Measurements from ENCODE around the gene EYA3. TPM values are rescaled to one million over a fixed set of nuclear protein-coding genes. Genes with fewer than 3 reads are reported as not detected.

The EYA3 gene
- total RNA-seq, 1 donor from 2014 or later = 22.1 TPM

DNA sequence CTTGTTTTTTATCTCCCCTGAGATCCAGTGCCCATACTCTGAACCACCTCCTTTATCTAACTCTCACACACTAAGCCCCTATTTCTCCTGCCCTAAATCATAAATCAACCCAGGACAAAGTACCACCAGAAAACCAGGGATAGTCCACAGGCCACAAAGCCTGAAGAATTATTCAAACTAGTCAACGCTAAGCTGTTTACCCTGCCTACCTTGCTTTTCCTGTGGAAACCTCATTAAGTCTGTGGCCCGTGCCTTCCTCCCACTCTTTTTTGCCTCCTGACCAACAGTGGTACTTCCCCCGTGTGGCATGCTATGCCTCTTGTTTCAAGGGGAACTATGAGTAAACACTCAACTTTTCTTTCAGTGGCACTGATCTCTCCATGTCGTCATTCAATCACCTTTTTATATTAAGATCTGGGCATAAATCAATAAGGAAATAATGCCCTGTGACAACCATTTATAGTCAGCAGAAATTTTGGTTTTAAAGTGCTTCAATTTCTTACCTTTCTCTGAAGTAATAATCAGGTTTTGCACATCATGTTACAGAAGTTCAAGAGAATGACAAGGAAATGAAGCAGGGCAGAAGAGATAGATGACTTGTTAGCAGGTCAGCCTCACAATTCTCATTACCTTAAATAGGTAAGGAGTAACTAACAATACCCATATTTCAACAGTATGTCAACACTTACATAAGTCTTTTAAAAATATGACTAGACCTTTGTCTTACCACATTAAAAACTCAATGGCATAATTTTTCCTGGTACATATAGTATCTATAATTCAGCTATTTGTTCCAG, 32.1 kb downstream of the EYA3 start:
- no peak overlapping the region for H3K9ac ChIP-seq (ENCODE audit: low read length)
- Mint-ChIP-seq H3K9me3 (ENCODE audit: unreplicated experiment) (no peaks in the 10 kb centered on the region), H3K4me3 (ENCODE audit: unreplicated experiment) (no peak overlapping the region), H3K27me3 (ENCODE audit: low read depth, unreplicated experiment) (no peaks in the 10 kb centered on the region), H3K27ac (ENCODE audit: unreplicated experiment) (no peak overlapping the region), H3K36me3 (ENCODE audit: low read depth, unreplicated experiment) (no peaks in the 10 kb centered on the region), H3K4me1 (ENCODE audit: low read depth, unreplicated experiment) (peaks cover 10% of the 10 kb centered on the region)
- no peaks in the 10 kb centered on the region for H3K9me3 ChIP-seq (ENCODE audit: insufficient read depth, low read depth, low read length)
- peaks cover 6% of the 10 kb centered on the region for H4K20me1 ChIP-seq (ENCODE audit: insufficient read depth, low read length)
- no peaks in the 10 kb centered on the region for H3K36me3 ChIP-seq (ENCODE audit: insufficient read depth, low read length)
- no peak overlapping the region for H3K4me2 ChIP-seq (ENCODE audit: low read length)
- DNase-seq (ENCODE audit: low read depth) = peak; percentile 12
- no peak overlapping the region for H3K4me3 ChIP-seq (ENCODE audit: insufficient read depth, low read depth, low read length)
- peaks cover 32% of the 10 kb centered on the region for H3K79me2 ChIP-seq (ENCODE audit: insufficient read depth, low read length)
- no peak overlapping the region for H2AFZ ChIP-seq (ENCODE audit: low read depth, low read length)
- no peaks in the 10 kb centered on the region for H3K27me3 ChIP-seq (ENCODE audit: insufficient read depth, low read length)
- no peaks in the 10 kb centered on the region for H3K4me1 ChIP-seq (ENCODE audit: insufficient read depth, low read length)
- no peak for FAIRE-seq
- no peak overlapping the region for H3K27ac ChIP-seq (ENCODE audit: low read depth, low read length)
- TF ChIP-seq, protein P1, sequence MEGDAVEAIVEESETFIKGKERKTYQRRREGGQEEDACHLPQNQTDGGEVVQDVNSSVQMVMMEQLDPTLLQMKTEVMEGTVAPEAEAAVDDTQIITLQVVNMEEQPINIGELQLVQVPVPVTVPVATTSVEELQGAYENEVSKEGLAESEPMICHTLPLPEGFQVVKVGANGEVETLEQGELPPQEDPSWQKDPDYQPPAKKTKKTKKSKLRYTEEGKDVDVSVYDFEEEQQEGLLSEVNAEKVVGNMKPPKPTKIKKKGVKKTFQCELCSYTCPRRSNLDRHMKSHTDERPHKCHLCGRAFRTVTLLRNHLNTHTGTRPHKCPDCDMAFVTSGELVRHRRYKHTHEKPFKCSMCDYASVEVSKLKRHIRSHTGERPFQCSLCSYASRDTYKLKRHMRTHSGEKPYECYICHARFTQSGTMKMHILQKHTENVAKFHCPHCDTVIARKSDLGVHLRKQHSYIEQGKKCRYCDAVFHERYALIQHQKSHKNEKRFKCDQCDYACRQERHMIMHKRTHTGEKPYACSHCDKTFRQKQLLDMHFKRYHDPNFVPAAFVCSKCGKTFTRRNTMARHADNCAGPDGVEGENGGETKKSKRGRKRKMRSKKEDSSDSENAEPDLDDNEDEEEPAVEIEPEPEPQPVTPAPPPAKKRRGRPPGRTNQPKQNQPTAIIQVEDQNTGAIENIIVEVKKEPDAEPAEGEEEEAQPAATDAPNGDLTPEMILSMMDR (IDR thresholded peaks at IDR 0.05; ENCODE audit: insufficient read depth, low read depth, low read length) = no peak
- no peak for TF ChIP-seq EZH2 (IDR thresholded peaks at IDR 0.05; ENCODE audit: insufficient read depth, low read length)

DNA sequence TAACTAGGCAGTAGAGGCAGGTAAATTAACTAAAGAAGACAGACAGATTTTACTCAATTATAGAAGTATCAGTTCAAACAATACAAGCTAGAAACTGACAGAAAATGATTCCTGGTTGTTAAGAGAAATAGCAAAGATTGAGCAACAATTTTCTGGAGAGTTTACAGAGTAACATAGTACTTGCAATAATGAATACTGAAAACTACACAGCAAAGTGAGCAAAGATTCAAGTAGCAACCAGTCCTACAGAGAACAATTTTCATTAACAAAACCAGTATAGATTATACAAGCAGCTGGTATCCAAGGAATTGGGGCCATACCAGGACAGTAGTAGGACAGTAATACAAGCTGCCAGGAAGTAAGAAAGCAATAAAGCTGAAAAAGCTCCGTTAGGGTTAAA, 37.6 kb downstream of the EYA3 start:
- peaks cover 11% of the 10 kb centered on the region for H3K4me1 Mint-ChIP-seq (ENCODE audit: low read depth, unreplicated experiment)
- TF ChIP-seq, protein P1 (IDR thresholded peaks at IDR 0.05; ENCODE audit: insufficient read depth, low read depth, low read length) = no peak
- no peak for TF ChIP-seq EZH2 (IDR thresholded peaks at IDR 0.05; ENCODE audit: insufficient read depth, low read length)
- Histone ChIP-seq H3K9me3 (ENCODE audit: insufficient read depth, low read depth, low read length) (no peaks in the 10 kb centered on the region), H3K4me1 (ENCODE audit: insufficient read depth, low read length) (no peaks in the 10 kb centered on the region), H3K36me3 (ENCODE audit: insufficient read depth, low read length) (peaks cover 4% of the 10 kb centered on the region), H2AFZ (ENCODE audit: low read depth, low read length) (no peak overlapping the region), H3K27ac (ENCODE audit: low read depth, low read length) (no peak overlapping the region), H4K20me1 (ENCODE audit: insufficient read depth, low read length) (no peaks in the 10 kb centered on the region), H3K4me2 (ENCODE audit: low read length) (no peak overlapping the region), H3K9ac (ENCODE audit: low read length) (no peak overlapping the region), H3K27me3 (ENCODE audit: insufficient read depth, low read length) (no peaks in the 10 kb centered on the region), H3K4me3 (ENCODE audit: insufficient read depth, low read depth, low read length) (no peak overlapping the region), H3K79me2 (ENCODE audit: insufficient read depth, low read length) (no peaks in the 10 kb centered on the region)
- no peaks in the 10 kb centered on the region for H3K9me3 Mint-ChIP-seq (ENCODE audit: unreplicated experiment)
- H3K36me3 Mint-ChIP-seq (ENCODE audit: low read depth, unreplicated experiment) = peaks cover 9% of the 10 kb centered on the region
- FAIRE-seq (no peak), DNase-seq (ENCODE audit: low read depth) (no peak)
- H3K27ac Mint-ChIP-seq (ENCODE audit: unreplicated experiment) = no peak overlapping the region
- H3K27me3 Mint-ChIP-seq (ENCODE audit: low read depth, unreplicated experiment) = no peaks in the 10 kb centered on the region
- no peak overlapping the region for H3K4me3 Mint-ChIP-seq (ENCODE audit: unreplicated experiment)

DNA sequence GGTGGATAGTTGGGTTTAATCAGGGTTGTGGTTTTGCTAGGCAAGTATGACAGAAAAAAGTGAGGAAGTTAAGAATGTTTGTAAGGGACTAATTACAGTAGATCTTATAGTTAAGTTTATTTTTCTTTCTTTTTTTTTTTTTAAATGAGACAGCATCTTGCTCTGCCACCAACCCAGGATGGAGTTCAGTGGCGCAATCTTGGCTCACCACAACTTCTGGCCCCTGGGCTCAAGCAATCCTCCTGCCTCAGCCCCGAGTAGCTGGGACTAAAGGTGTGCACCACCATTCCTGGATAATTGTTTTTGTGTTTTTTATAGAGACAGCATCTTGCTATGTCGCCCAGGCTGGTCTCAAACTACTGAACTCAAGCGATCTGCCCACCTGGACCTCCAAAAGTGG, 41.7 kb downstream of the EYA3 start:
- no peak overlapping the region for H3K27ac Mint-ChIP-seq (ENCODE audit: unreplicated experiment)
- TF ChIP-seq EZH2 (IDR thresholded peaks at IDR 0.05; ENCODE audit: insufficient read depth, low read length) = no peak
- TF ChIP-seq, protein P1 (IDR thresholded peaks at IDR 0.05; ENCODE audit: insufficient read depth, low read depth, low read length) = no peak
- Histone ChIP-seq H3K4me3 (ENCODE audit: insufficient read depth, low read depth, low read length) (no peak overlapping the region), H3K9ac (ENCODE audit: low read length) (no peak overlapping the region), H3K9me3 (ENCODE audit: insufficient read depth, low read depth, low read length) (no peaks in the 10 kb centered on the region), H3K27ac (ENCODE audit: low read depth, low read length) (no peak overlapping the region), H3K79me2 (ENCODE audit: insufficient read depth, low read length) (peaks cover 7% of the 10 kb centered on the region), H3K36me3 (ENCODE audit: insufficient read depth, low read length) (peaks cover 9% of the 10 kb centered on the region), H3K27me3 (ENCODE audit: insufficient read depth, low read length) (no peaks in the 10 kb centered on the region), H3K4me2 (ENCODE audit: low read length) (no peak overlapping the region), H4K20me1 (ENCODE audit: insufficient read depth, low read length) (no peaks in the 10 kb centered on the region), H3K4me1 (ENCODE audit: insufficient read depth, low read length) (no peaks in the 10 kb centered on the region), H2AFZ (ENCODE audit: low read depth, low read length) (no peak overlapping the region)
- FAIRE-seq = no peak
- H3K27me3 Mint-ChIP-seq (ENCODE audit: low read depth, unreplicated experiment) = no peaks in the 10 kb centered on the region
- H3K4me1 Mint-ChIP-seq (ENCODE audit: low read depth, unreplicated experiment) = peaks cover 10% of the 10 kb centered on the region
- DNase-seq (ENCODE audit: low read depth) = no peak
- H3K36me3 Mint-ChIP-seq (ENCODE audit: low read depth, unreplicated experiment) = peaks cover 10% of the 10 kb centered on the region
- no peak overlapping the region for H3K4me3 Mint-ChIP-seq (ENCODE audit: unreplicated experiment)
- H3K9me3 Mint-ChIP-seq (ENCODE audit: unreplicated experiment) = no peaks in the 10 kb centered on the region
